GM10847 (cell line): Measurements from ENCODE around the gene CDH13.

ENCODE experiments used
- POLR2A ChIP-seq: IDR thresholded peaks from 2 replicates; pipeline ENCODE4 v1.6.1; 2011; ENCODE audit not compliant: insufficient read length; ENCODE audit errors: extremely low read depth

The CDH13 gene

DNA sequence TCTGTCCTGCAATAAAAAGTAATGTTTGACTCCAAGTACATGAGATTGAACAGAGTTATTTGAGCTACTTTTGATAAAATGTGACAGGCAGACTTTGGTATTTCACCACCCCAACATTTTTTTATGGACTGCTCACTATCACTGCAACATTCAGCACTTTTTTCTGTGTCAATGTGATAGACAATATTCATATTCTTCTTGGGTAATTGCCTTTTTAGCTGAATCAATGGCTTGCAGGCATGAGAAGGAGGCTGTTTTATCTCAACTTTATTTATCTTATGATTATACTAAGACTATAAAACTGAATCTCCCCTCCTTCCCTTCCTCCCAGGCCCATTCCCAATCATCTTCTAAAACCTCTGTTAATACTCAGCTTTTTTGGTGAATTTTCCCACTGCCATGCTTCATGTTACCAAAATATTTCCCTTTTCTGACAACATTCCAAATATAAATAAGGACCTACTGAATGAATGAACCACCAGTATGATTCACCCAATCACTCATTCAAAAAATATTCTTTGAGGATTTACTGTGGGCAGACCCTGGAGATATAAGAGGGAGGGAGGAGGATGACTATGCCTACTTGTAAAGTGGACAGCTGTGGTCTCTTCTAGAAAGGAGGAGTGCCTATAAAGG lies 67.6 kb downstream of the CDH13 start:
- no peak for TF ChIP-seq POLR2A

DNA sequence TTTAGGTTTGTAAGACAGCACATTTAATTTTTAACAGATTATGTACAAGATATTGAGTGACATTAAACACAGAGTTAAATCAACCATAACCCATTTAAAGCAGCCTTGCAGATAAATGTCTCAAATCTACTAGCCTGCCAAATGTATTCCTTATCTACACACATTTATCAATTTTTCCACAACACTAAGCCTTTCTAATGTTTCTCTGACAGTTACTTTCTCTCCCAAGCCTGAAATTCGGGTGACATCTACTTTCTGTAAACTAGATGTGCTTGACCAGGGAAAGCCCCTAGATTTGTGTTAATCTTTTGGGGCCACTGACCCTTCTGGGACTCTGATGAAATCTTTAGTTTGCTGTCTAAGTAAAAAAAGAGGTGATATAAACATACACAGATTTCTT lies 69.0 kb downstream of the CDH13 start:
- no peak for TF ChIP-seq POLR2A

DNA sequence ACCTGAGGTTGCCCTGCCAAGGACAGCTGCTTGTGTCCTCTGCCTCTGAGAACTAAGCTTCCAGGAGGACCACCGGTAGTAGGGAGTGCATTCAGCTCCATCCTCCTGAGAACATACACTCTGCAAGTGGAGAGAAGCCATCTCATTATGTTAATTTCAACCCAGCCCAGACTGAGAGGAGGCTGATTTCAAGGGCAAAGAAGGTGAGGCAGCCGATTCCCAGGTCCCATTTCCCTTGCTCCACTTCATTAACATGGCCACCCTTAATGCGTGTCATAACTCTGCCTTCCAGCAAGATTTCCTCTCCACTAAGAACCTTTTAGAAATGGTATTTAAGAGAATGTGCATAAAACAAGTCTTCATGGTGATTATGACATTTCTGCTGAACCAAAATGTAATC lies 72.5 kb downstream of the CDH13 start:
- TF ChIP-seq POLR2A, result no peak

GRCh38 chr16:82699711-82700495 lies 73.1 kb downstream of the CDH13 start:
- no peak for TF ChIP-seq POLR2A

DNA sequence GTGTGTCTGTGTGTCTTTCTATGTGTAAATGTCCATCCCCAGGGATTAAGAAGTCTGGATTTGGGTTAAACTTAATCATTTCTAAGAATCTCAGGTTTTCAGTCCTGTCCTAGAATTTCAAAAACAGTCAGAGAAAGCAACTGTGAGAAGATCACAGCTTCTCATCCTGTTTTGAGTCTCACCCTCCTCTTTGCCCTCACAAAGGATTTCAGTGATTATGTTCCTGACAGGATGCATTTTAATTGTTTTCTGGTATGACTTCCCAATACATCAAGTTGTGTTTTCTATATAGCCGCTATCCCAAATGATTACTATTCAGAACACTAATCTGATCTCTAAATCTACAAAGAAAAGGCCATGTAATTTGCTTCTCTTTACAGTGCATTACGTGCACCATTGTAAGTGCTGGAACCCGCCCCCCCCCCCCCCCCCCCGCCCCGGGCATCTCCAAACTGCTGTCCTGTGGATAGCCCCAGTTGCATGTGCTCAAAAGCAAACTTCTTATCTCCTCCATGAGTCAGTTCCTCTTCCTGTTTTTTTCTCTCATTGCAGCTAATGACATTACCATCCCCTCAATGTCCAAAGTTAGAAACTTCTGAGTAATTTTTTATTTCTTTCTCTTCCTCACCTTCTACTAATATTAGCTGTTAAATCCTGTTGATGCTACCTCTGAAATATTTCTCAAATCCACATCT lies 73.9 kb downstream of the CDH13 start:
- TF ChIP-seq POLR2A, result no peak

DNA sequence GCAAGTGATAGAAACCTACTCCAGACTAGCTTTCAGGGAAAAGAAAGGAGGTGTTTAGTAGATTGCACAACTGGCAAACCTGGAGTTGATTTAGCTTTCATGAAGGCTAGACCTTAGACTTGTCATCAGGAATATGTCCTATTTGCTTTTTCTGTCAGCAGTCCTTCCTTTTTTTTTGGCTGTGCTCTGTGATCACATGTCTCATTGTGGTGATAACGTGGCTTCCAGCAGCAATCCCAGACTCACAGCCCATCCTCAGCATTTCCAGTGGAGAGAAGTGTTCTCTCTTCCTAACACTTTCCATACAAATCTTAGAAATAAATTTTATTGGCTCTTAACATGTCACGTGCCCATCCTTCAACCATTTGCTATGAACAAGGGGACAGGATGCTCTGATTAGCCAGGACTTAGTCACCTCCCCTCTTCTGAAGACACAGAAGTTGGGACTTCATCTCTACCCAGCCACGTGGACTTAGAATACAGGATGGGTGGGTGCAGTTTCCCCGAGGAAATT lies 74.7 kb downstream of the CDH13 start:
- no peak for TF ChIP-seq POLR2A

- no peak for TF ChIP-seq POLR2A
Measured at GRCh38 chr16:82703161-82703560, 76.4 kb downstream of the CDH13 start.

- TF ChIP-seq POLR2A, result no peak
Measured at GRCh38 chr16:82703871-82704768, 77.4 kb downstream of the CDH13 start.

DNA sequence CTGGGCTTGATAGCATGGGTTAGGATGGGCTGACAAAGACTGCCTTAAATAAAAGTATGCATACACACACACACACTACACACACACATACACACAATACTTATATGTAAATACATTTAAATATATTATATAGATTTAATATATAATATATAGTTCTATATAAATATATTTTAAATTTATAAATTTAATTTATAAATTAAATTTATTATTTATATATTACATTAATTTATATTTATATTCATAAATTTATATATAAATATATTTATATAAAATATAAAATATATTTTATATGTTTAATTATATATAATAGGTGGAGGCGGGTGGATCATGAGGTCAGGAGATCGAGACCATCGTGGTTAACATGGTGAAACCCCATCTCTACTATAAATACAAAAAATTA lies 83.2 kb downstream of the CDH13 start:
- no peak for TF ChIP-seq POLR2A

DNA sequence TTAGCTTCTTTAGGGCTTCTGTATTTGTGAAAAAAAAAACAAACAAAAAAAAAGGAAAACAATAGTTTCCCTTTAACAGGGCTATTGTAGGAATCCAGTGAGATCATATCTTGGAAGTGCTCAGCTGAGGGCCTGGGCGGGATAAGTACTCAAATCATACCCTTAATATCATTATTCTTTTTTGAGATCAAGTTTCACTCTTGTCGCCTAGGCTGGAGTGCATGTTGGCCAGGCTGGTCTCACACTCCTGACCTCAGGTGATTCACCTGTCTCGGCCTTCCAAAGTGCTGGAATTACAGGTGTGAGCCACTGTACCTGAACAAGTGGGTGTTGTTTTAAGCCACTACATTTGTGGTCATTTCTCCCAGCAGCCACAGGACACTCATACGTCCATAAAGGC lies 87.0 kb downstream of the CDH13 start:
- TF ChIP-seq POLR2A, result no peak

DNA sequence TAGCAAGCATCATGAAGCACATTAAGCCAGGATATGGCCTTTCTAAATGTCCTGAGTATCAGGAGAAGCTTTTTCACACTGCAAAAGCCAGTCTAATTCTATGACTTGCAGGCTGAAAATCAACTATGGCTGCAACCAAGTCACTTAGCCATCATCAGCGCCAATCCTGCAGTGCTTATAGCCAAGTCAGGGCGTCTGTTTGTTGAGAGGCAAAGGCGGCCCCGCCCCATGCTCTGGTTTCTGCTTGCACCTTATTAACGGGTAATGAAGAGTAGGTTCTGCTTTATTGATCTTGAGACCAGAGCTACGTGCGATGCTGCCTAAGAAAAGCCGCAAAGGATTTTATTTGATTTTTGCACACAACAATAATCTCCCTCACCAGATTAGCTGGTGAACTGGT lies 88.4 kb downstream of the CDH13 start:
- no peak for TF ChIP-seq POLR2A

DNA sequence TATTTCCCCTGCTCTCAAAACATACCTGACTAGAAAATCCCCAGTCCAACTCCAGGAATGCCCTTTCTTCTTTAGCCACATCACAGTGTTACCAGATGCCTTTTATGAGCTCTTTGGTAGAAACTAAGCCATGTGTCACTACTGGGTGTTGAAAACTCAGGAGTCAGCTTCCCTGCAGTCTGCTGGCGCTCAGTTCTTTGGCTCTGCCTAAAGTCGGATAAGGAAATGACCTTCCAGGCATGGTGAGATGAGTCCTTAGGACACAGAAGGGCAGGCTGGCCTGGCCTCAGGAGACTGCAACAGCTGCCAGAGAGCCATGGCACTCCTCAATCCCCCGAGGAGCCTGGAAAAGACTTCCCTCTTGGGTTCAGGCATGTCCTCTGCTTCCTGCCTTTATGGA lies 89.1 kb downstream of the CDH13 start:
- TF ChIP-seq POLR2A, result no peak

DNA sequence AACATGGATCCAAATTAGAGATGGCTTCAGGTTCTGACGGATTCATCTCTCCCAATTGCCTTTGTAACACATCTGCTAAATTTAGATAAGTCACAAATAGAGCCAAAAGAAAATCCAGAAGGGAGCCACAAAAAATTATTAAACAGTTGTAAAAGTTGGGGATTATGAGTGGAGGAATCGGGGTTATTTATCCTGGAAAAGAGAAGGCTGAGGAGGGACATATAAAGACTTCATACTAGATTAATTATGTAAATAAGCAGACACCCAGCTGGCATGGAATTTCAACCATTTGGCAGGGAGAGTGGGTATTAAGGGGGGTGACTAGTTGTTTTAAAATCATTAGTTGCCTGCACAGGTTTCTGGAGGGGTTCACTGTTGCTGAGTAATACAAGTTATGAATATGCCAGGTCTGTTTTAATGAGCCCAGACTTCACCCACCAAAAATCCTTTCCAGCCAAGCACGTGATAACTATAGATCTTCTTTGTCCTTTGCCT lies 89.6 kb downstream of the CDH13 start:
- TF ChIP-seq POLR2A, result no peak

DNA sequence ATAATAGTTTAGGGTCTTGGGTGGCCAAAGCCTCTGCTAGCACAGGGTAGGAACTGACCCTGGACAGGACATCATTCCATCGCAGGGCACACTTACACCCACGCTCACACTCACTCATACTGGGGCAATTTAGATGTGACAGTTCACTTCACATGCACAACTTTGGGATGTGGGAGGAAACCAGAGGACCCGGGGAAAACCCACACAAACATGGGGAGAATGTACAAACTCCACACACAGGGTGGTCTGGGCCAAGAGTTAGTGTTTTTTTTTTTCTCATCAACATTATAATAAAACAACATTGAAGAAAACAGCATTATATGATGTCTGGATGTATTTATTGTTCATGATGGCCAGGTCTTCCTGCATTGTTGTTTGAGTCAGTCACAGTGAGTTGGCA lies 93.6 kb downstream of the CDH13 start:
- no peak for TF ChIP-seq POLR2A

- TF ChIP-seq POLR2A, result no peak
Measured at GRCh38 chr16:82726306-82726705, 99.5 kb downstream of the CDH13 start.
